LNCaP clone FGC (cell line): ENCODE data around the gene CEACAM18.
A peak's percentile ranks its signal among the peaks of the same experiment; 100 is the strongest.

Experiments used
- DNase-seq: peaks from one replicate; pipeline ENCODE4 v3.0.0-alpha.2; 2011; ENCODE audit warnings: low read depth
- H3K4me3 ChIP-seq: 2 replicates; pipeline ENCODE4 v1.5.1; 2011; ENCODE audit warnings: mild to moderate bottlenecking, low read depth, low read length, control low read depth
- CTCF ChIP-seq: IDR thresholded peaks from 2 replicates; pipeline ENCODE4 v1.5.1; 2012; ENCODE audit warnings: mild to moderate bottlenecking; ENCODE audit not compliant: control insufficient read depth, insufficient read depth; ENCODE audit errors: extremely low read depth

CEACAM18 gene

GRCh38 chr19:51469629-51470028 lies 8.7 kb upstream of the CEACAM18 start:
- DNase-seq, result no peak
- H3K4me3 ChIP-seq, result no peak overlapping the region
- no peak for TF ChIP-seq CTCF

GRCh38 chr19:51470966-51471365 lies 7.4 kb upstream of the CEACAM18 start:
- no peak for DNase-seq
- H3K4me3 ChIP-seq, result no peak overlapping the region
- TF ChIP-seq CTCF, result no peak

- H3K4me3 ChIP-seq, result no peak overlapping the region
- TF ChIP-seq CTCF, result no peak
- DNase-seq, result no peak
Measured at GRCh38 chr19:51471527-51471926, 6.8 kb upstream of the CEACAM18 start.

GRCh38 chr19:51472607-51473006 lies 5.7 kb upstream of the CEACAM18 start:
- no peak for DNase-seq
- TF ChIP-seq CTCF, result no peak
- H3K4me3 ChIP-seq, result no peak overlapping the region

GRCh38 chr19:51473009-51473707 lies 5.2 kb upstream of the CEACAM18 start:
- DNase-seq, result peak; percentile 17
- peak; percentile 92 for TF ChIP-seq CTCF

GRCh38 chr19:51476164-51476563 lies 2.2 kb upstream of the CEACAM18 start:
- no peak for DNase-seq
- no peak for TF ChIP-seq CTCF
- H3K4me3 ChIP-seq, result no peak overlapping the region

More at GRCh38 chr19:51473009-51473707, 5.2 kb upstream of the CEACAM18 start:
- no peak overlapping the region for H3K4me3 ChIP-seq

- DNase-seq, result no peak
- H3K4me3 ChIP-seq, result no peak overlapping the region
- no peak for TF ChIP-seq CTCF
Measured at GRCh38 chr19:51477344-51477743, 995 bp upstream of the CEACAM18 start.
